ENCODE data around the gene KIF26A.

DNA sequence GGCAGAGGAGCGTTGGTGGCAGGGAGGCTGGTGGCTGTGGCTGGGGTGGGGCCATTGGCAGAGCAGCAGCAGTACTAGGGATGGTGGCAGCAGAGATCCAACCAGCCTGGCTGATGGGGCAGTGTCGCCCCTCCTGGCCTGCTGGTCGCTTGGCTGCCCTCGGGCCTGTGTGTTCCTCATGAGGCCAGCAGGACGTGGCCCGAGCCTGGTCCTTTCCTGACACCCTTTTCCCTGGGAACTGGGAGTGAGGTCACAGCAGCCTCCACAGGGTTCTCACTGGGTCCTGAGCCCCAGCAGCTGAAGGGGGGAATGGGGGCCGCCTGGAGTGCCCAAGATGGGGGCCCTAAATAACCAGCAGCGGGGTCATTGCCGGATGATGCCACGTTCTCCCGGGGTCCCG lies 46.1 kb downstream of the KIF26A start:
- TF ChIP-seq POLR2A (IDR thresholded peaks at IDR 0.05) = no peak
- TF ChIP-seq, protein P1, sequence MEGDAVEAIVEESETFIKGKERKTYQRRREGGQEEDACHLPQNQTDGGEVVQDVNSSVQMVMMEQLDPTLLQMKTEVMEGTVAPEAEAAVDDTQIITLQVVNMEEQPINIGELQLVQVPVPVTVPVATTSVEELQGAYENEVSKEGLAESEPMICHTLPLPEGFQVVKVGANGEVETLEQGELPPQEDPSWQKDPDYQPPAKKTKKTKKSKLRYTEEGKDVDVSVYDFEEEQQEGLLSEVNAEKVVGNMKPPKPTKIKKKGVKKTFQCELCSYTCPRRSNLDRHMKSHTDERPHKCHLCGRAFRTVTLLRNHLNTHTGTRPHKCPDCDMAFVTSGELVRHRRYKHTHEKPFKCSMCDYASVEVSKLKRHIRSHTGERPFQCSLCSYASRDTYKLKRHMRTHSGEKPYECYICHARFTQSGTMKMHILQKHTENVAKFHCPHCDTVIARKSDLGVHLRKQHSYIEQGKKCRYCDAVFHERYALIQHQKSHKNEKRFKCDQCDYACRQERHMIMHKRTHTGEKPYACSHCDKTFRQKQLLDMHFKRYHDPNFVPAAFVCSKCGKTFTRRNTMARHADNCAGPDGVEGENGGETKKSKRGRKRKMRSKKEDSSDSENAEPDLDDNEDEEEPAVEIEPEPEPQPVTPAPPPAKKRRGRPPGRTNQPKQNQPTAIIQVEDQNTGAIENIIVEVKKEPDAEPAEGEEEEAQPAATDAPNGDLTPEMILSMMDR (IDR thresholded peaks at IDR 0.05) = no peak
- no peak for TF ChIP-seq POLR2AphosphoS5 (IDR thresholded peaks at IDR 0.05)

Measured in breast epithelium (tissue), 3 donors.